HG03135 (cell line): ENCODE measurements around the gene CHD6.

Experiments used
- ATAC-seq: cut with Tn5 transposase; IDR thresholded peaks from one replicate; pipeline ENCODE4 v1.9.1; 2021; ENCODE audit warnings: mild to moderate bottlenecking, moderate library complexity; ENCODE audit not compliant: unreplicated experiment

The CHD6 gene

GRCh38 chr20:41587523-41587922 is 30.7 kb downstream of the CHD6 start:
- ATAC-seq = no peak

- ATAC-seq = no peak
Measured at GRCh38 chr20:41586772-41587171, 31.4 kb downstream of the CHD6 start.

DNA sequence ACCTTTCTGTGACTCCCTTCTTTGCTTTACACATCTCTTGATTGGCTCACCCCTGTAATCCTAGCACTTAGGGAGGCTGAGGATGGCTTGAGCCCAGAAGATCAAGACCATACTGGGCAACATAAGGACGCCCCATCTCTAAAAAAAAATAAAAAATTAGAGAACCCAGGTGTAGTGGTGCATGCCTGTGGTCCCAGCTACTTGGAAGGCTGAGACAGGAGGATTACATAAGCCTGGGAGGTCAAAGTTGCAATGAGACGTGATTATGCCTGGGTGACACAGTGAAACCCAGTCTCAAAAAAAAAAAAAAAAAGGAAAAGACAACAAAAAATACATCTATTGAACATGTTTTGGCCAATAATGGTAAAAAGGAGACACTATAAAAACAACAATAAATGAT is 37.8 kb downstream of the CHD6 start:
- ATAC-seq = no peak

DNA sequence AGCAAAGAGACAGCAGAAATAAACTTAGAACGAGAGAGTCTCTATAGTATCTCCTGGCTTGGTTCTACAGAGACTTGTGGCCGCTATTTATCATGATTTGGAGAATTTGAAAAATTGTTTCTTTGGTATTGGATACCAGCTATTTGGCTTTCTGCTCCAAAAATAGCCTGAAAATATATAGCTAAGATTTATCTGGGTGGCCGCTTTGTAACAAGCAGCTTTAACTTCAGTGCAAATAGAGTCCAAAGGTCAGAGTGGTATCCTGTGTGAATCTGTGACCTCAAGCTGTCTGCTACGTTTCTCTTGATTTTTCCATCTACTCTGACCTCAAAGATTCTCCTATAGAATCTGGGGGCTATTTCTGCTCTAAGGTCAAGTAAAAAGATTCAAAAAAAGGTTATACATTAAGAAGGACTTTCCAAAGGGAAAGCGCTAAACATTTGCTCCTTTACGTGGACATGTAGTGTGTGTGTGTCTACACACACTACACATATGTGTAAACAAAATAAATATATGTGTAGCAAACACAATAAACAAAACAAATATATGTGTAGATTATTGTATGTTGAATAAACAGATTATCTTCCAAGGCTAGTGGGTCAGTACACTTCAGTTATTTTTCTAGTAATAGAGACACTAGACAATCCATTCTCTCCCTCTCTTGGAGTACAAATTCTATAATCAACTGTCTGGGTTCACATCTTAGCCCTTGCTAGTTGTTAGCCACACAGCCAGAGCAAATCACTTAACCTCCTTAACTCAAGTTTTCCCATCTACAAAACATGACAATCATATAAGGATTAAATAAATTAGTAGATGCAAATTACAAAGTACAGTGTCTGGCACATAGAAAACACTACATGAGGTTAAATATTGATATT is 40.8 kb downstream of the CHD6 start:
- ATAC-seq = no peak

GRCh38 chr20:41575412-41575811 is 42.8 kb downstream of the CHD6 start:
- ATAC-seq = no peak

- ATAC-seq = no peak
Measured at GRCh38 chr20:41574802-41575389, 43.3 kb downstream of the CHD6 start.

GRCh38 chr20:41573955-41574354 is 44.2 kb downstream of the CHD6 start:
- no peak for ATAC-seq

DNA sequence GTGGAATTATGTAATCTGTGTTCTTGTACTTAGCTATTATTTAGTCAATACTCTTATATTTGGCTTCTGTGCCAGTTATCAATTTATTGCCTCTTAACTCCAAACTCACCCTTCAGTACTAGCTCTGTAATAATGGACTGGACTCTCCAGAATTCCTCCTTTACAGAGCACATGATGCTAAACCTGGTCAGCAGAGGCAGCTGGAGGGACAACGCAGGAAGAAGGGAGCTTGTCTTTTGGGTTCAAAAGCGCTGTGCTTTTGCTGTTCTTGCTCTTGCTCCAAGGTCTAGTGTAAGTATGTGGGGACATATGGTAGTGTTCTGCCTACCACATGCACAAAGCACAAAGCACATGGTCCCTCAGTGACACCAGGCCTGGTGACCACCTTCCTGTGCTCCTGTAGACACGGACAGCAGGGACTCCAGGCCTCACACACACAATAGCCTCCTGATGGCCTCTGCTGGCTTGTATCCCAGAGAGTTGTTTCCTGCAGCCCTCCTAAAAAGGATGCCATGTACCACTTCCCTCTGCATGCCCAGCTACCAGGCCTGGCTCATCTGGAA is 46.1 kb downstream of the CHD6 start:
- ATAC-seq = no peak

DNA sequence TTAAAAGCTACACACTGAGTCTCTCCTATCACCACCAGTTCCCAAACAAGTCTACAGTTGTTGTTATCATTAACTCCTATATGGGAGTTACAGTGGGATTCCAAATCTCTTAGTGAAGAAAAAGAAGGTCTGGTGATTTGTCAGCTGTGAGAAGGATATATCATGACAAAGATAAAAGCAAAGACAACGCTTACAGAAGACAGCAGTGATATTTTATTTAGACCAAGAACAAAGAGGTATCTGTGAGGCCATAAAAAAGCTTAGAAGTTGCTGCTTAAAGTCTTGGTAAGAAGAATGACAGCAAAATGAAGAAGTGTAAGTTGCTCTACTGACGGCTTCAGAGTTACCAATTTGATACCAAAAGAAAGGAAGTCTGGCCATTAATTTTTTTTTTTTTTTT is 47.2 kb downstream of the CHD6 start:
- ATAC-seq = no peak

GRCh38 chr20:41570557-41570956 is 47.6 kb downstream of the CHD6 start:
- no peak for ATAC-seq

GRCh38 chr20:41567615-41568014 is 50.6 kb downstream of the CHD6 start:
- no peak for ATAC-seq

GRCh38 chr20:41566896-41567527 is 51.2 kb downstream of the CHD6 start:
- no peak for ATAC-seq

DNA sequence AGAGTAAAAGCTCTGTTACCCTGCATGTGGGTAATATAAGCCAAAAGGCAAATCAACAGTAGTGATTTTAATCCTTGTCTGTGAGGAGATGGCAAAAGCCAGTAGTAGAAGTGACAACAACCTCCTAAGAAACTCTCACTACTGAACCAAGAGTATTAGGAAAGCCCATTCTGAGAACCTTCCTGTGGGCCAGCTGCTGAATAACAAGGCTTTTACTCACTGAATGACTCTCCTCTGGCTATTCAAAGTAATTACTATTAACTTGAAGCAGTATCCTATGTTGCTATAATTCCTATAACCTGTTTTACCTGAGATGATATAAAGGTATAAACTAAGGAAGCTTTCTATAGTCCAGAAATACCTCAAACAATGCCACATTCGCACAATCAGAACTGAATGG is 55.1 kb downstream of the CHD6 start:
- no peak for ATAC-seq

DNA sequence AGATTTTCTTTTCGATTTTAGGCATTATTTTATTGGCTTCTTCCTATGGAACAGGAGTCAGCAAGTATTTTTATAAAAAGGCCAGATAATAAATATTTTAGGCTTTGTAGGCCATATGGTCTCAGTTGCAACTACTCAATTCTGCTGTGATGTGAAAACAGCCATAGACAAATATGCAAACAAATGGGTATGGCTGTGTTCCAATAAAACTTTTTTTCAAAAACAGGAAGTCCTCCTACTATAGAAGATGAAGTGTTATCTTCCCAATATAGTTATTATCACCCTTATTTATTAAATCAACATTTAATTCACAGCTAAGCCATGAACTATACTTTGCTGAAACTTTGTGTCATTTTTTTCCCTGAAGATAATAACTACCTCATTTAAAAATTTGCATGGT is 57.2 kb downstream of the CHD6 start:
- no peak for ATAC-seq

DNA sequence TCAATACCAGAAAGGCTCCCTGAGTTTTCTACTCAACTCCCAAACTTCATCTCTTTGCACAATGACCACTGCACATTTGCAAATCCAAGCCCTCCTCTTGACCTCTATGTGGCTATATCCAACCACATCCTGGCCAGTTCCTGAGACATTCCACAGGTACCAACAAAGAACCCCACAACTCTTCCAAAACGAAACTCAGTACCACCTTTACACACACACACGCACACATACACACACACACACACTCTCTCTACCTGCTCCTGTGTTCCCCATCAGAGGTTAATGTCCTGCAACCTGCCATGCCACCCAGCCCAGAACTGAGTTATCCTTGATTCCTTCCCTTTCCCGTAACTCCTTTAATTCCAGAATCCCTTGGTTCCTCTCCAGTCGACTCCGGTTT is 58.5 kb downstream of the CHD6 start:
- ATAC-seq = no peak

DNA sequence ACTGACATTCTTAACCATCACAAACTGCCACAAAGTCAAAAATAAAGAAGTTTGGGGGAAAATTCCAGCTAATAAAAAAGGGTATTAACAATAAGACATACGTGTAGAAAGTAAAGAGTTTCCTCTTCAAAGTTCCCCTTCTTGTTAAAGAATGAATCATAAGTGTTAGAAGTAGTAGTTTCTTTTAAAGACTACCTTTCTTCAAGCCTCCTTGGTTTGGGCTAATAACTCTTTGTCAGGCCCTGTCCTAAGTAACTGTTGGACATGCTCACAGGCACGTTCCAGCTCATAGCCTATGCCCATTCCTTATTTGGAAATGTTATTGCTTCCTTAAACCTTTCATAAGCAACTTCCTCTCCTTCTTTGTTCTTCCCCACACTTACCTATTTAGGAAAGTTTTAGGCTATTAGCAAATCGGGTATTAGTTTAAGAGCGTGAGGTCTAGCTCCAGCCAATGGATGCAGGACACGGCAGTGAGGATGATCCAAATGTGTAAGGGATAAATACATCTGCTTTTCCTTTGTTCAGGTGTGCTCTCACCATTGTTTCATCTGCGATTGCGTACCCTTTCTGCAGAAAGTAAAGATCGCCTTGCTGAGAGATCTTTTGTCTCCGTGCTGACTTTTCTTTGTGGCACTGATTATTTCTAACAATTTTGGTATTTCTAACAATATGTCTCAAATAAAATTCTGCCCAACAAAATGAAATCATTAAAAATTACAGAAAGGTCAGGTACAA is 64.9 kb downstream of the CHD6 start:
- no peak for ATAC-seq

DNA sequence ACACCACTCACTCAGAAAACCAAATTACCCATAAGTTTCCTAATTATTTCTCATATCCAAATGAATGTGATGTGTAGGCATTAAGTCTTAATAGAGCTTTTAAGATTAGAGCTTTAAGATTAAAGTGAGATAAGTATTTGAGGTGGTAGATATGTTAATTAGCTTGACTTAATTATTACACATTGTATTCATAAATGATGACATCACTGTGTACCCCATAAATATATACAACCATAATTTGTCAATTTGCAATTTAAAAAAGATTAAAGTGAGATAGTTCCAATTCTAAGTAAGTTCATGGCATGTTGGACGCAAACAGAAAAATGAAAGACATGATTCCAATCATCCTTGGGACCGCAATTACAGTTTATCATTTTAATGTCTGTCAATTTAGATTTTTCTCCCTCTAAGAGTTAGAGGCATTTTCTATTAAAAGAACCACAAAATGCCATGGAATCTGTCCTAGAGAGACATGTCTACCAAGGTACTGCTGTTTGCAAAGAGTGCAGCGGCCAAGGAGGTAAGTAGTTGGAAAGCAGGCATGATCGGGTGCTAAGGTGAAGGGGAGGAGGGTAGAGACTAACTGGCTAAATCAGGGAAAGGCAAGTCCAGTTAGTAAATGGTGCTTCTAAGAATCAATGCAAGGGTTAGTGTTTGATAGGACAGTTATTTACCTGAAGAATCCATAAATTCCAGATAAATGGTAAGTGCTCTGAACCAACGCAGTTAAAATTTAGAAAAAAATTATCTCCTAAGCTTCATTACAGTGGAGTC is 65.7 kb downstream of the CHD6 start:
- ATAC-seq = no peak

DNA sequence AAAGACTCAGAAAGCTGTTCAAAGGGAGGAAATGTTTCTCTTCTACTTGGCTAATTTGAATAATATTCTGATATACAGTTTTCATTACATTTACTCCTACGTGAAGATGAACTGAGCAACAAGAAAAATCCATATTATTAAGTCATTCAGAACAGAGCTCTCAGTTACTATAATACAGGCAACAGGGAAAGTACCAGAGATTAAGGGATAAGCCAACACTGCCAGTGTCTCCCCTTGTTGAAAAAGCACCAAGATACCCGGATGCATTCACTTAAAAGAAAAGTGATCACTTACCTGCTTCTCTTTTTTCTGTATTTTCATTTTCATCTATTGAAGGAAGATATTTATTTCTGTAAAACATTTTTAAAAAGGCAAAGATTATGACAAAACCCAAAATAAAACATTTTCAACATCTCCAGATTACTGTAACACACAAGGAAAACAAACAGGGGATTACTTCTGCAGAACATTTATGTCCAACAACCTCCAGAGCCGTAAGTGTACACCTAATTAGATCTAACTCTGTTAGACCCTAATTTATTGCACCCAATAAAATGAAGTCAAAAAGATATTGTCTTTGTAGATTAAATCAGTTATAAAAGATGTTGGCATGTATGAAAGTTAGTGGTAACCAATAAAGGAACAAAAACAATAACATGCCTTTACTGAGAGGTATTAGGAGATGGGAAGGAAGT is 67.0 kb downstream of the CHD6 start:
- ATAC-seq = no peak

DNA sequence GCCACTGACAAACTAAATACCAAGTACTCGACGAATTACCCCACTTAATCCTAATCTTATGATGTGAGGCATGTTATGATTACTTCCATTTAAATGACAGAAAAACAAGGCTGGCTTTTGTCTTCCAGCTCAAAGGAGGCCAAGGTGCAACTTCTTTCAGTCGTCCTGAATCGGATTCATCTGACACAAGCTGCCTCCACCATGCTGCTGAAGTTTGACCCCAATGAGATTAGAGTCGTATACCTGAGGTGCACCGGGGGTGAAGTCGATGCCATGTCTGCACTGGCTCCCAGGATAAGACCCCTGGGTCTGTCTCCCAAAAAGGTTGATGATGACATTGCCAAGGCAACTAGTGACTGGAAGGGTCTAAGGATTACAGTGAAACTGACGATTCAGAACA is 71.0 kb downstream of the CHD6 start:
- no peak for ATAC-seq

DNA sequence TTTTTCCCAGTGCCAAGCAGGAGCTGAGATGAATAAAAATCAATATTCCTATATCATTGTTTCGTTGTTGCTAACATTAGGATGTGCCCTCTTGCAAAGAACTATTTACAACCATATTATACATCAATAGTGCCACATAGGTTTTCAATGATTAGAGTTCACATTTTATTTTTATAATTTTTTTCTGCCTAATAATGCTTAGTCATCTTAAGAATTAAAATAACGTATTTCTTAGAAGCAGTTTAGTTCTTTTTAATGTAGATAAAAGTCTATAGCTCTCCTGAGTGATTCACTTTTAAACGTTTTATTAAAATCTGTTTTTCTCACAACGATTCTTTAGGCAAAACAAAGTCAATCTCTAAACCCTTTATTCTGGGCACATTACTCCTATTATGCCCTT is 71.6 kb downstream of the CHD6 start:
- no peak for ATAC-seq
